GM12801 (cell line): Measurements from ENCODE around the gene HES5.

Source experiments
- CTCF ChIP-seq: IDR thresholded peaks from one replicate; pipeline ENCODE4 v1.5.1; 2011; ENCODE audit warnings: control low read depth; ENCODE audit not compliant: insufficient read length; ENCODE audit errors: extremely low read depth

The HES5 gene

GRCh38 chr1:2480236-2480985 lies 49.7 kb downstream of the HES5 start:
- no peak for TF ChIP-seq CTCF

- no peak for TF ChIP-seq CTCF
Measured at GRCh38 chr1:2479618-2480017, 50.4 kb downstream of the HES5 start.

GRCh38 chr1:2479186-2479585 lies 50.9 kb downstream of the HES5 start:
- no peak for TF ChIP-seq CTCF
